GM21576 (cell line): Measurements from ENCODE around the gene OSBPL5.
"Not testable (repeated sequence)": the region's sequence is repeated elsewhere in the genome, so short reads cannot be mapped to it uniquely, and the experiment has no call there.

ENCODE experiments used
- ATAC-seq: cut with Tn5 transposase; IDR thresholded peaks from one replicate; pipeline ENCODE4 v1.9.1; 2021; ENCODE audit warnings: mild to moderate bottlenecking, moderate library complexity; ENCODE audit not compliant: unreplicated experiment

Gene OSBPL5

DNA sequence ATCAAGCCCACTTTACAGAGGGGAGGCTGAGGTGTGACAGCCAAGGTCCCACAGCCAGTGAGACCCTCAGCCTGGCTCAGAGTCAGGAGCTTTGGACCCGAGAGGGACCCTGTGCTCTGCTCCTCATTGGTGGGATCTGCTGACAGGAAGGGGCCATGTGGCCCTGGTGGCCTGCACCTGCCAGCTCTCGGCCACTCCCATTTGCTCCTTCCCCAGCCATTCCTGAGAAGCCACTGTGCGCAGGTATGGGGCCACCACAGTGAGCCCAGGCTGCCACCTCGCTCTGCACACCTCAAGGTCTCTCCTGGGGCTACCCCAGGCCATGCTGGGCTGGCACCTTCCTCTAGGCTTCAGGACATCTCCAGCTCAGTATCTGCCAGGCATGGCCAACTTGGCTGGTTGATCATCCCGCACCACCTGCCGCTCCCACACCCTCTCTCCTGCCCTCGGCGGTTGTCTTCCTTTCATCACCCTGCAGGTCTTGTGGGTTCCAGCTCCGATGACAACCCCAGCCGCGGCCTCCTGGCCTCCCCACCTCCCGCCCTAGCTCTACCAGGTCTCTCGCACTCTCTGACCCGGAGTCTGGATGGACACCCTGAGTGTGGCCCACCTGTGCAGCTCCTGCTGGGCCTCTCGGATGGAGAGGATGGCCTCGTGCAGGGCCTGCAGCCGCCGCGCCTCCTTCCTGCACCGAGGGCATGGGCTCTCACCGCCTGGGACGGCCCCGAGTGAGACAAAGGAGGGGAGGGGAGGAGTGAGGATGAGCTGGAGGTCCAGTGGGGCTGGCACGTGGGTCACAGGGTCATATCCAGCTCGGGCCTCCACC lies 75.7 kb downstream of the OSBPL5 start:
- ATAC-seq = no peak

DNA sequence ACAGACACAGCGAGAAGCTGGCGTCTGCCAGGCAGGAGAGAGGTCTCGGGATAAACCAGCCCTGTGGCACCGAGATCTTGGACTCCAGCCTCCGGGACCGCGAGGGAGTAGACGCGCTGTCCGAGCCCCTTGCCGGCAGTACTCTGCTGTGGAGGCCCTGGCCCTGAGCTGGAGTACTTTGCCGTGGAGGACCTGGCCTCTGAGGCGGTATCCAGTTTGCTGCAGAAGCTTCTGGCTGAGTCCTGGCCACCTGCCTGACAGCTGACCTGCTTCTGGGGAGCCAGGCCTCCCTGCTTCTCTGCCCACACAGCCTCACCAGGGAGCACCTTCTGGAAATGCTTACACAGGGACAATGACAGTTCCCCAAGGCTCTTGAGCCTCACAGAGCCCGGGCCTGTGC lies 76.3 kb downstream of the OSBPL5 start:
- ATAC-seq = no peak

DNA sequence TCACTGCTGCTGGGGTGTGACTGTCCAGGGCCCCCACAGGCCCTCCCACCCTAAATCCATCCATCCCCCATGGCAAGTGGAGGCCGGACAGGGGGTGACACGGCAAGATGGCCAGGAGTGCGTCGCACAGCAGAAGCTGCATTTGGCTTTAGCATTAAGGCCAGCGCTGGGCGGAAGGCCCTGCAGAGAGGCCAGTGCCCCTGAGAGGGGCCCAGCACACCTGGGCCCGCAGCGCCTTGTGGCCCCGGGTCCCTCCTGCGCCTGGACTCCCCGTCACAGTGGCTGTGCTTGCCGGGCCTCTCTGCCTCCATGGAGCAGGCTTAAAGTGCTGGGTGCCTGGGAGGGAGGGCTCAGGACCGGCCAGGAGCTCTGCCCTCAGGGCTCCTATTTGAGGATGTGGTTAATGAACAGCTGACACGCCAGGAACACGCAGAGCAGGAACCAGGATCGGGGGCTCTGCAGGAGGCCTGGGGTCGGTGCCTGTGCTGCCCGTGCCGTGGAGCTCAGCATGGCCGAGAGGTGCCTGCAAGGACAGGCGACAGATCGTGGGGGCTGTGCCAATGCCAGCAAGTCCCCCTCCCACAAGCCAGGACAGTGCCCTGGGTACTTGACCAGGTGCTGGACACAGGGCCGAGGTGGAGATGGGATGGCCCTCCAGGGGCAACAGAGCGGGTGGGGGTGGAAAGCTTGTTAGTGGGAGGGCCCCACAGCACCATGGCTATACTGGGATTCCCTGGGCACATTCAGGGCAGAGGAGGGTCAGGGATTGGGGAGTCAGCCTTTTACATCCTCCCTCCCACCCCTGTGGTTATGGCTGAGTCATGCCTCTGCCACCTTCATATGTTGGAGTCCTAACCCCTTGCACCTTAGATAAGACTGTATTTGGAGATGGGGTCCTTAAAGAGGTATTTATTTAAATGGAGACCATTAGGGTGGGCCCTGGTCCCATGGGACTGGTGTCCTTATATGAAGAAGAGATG lies 77.0 kb downstream of the OSBPL5 start:
- ATAC-seq = no peak

DNA sequence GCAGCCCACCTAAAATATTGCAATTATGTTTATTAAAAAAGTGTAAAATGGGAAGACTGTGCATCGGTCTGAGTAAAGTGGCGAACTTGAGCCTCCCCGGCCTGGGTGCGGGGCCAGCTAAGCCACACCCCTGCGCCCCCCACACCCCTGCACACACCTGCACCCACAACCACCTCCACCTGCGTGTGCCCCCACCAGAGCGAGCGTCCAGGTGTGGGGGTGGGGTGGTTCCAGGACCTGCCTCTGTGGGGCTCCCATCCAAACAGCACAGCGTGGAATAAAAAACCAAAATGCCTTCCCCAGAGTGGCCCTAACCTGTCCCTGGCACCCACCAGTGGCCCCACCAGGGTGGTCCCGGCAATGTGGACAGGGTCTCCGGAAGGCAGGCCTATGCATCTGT lies 77.7 kb downstream of the OSBPL5 start:
- no peak for ATAC-seq

DNA sequence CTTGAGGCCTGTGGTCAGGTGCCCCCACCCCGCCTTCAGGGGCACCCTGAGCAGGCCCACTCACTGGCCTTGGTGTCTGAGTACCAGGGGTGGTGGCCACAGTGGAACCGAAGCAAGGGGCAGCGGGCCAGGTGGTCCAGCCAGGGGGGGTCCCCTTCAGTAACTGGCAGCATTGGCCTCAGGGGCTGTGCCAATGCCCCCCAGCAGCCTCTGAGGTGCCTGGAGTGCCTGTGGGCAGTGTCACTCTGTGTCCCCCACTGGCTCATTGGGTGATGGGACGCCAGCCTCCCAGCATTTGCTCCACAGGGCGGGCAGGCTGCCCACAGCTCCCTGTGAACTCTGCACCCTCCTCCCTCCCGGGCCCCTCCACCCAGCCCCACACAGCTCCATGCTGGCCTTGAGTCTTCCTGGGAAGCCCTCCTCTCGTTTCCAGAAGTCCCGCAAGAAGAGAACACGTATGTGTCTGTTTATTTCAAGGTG lies 78.4 kb downstream of the OSBPL5 start:
- no peak for ATAC-seq

GRCh38 chr11:3086114-3086513 lies 79.0 kb downstream of the OSBPL5 start:
- ATAC-seq = no peak

GRCh38 chr11:3085052-3085451 lies 80.1 kb downstream of the OSBPL5 start:
- no peak for ATAC-seq

GRCh38 chr11:3083321-3083720 lies 81.8 kb downstream of the OSBPL5 start:
- no peak for ATAC-seq

- ATAC-seq = no peak
Measured at GRCh38 chr11:3081386-3081751, 83.7 kb downstream of the OSBPL5 start.

DNA sequence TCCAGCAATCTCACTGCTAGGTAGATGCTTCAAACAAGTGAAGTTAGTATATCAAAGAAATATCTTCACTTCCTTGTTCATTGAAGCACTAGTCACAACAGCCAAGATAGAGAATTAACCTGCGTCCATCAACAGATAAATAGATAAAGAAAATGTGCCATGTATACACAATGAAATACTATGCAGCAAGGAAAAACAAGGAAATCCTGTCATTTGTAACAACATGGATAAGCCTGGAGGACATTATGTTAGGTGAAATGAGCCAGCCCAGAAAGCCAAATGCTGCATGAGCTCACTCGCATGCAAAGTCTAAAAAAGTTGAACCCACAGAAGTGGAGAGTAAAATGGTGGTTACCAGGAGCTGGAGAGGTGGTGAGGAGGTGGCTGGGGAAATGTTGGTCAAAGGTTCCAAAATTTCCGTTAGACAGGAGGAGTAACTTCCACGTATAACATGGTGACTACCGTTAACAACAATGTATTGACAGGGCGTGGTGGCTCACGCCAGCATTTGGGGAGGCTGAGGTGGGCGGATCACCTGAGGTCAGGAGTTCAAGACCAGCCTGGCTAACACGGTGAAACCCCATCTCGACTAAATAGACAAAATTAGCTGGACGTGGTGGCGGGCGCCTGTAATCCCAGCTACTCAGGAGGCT lies 84.3 kb downstream of the OSBPL5 start:
- no peak for ATAC-seq

GRCh38 chr11:3080104-3080503 lies 85.0 kb downstream of the OSBPL5 start:
- ATAC-seq = no peak

- no peak for ATAC-seq
Measured at GRCh38 chr11:3077846-3078440, 87.2 kb downstream of the OSBPL5 start.

DNA sequence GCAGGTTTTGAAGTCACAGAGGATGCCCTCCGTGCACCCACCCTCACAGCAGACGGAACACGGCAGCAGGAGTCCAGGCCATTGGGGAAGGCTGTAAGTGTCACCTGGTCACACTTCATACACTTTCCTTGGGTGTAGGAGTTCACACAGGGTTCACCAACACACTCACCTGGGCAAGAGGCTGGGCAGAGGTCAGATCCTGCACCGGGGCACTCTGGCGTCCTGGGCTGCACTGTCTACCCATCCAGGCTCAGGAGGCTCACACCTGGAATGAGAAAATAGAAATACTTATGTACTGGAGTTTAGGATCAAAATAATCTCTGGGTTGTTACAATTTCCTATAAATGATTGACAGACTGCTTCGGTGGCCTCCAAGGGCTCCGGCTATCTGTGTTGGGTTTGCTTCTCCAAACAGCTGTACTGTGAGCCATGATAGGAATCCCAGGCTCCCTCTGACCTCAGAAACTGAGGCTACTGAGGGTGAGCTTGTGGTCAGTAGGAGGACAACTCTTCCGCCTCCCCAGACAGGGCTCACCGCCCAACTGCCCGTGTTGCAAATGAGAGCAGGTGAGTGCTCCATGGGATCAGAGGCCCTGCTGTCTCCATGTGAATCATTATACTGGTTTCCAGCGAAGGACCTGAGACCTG lies 87.8 kb downstream of the OSBPL5 start:
- no peak for ATAC-seq

- ATAC-seq = no peak
Measured at GRCh38 chr11:3074912-3075589, 90.1 kb downstream of the OSBPL5 start.

DNA sequence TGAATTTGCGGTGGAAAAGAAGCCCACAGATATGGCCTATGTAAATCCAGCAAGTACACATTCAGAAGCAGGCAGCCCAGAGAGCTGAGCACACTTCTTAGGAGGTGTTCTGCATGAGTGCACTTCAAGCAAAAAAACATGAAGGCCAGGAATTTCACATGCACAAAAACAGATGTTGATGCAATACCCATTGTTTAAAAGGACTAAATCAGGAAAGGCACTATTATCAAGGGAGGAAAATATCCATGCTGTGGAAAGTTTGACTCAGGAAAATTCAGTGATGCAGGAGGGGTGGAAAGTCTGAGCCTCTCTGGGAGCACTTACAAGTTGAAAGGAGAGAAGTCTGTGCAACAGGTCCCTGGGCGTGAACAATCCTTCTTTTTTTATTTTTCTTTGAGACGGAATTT lies 92.1 kb downstream of the OSBPL5 start:
- no peak for ATAC-seq

GRCh38 chr11:3069425-3069824 lies 95.7 kb downstream of the OSBPL5 start:
- ATAC-seq = no peak

DNA sequence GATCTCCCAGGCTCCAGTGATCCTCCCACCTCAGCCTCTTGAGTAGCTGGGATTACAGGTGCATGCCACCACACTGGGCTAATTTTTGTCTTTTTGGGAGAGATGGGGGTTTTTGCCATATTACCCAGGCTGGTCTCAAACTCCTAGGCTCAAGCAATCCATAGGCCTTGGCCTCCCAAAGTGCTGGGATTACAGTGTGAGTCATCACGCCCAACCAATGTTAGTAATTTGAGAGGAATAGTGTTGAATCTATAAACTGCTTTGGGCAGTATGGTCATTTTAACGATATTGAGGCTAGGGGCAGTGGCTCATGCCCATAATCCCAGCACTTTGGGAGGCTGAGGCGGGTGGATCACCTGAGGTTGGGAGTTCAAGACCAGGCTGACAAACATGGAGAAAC lies 98.8 kb downstream of the OSBPL5 start:
- not testable (repeated sequence) for ATAC-seq

DNA sequence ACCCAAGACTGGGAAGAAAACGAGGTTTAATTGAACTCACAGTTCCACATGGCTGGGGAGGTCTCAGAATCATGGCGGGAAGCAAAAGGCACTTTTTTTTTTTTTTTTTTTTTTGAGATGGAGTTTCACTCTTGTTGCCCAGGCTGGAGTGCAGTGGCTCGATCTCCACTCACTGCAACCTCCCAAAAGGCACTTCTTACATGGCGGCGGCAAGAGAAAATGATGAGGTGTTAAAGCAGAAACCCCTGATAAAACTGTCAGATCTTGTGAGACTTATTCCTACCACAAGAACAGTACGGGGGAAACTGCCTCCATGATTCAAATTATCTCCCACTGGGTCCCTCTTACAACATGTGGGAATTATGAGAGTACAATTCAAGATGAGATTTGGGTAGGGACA lies 100.4 kb downstream of the OSBPL5 start:
- not testable (repeated sequence) for ATAC-seq

DNA sequence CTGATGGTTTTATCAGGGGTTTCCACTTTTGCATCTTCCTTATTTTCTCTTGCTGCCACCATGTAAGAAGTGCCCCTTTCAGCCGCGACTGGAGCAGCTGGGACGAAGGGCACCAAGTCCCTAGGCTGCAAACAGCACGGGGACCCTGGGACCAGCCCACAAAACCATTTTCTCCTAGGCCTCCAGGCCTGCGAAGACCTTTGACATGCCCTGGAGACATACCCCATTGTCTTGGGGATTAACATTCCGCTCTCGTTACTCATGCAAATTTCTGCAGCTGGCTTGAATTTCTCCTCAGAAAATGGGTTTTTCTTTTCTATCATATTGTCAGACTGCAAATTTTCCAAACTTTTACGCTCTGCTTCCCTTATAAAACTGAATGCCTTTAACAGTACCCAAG lies 101.2 kb downstream of the OSBPL5 start:
- not testable (repeated sequence) for ATAC-seq

GRCh38 chr11:3063432-3063831 lies 101.7 kb downstream of the OSBPL5 start:
- ATAC-seq = not testable (repeated sequence)
